Uterus (tissue), 4 donors: Measurements from ENCODE around the gene REV3L. TPM values are rescaled to one million over a fixed set of nuclear protein-coding genes. Genes with fewer than 3 reads are reported as not detected.
A peak's percentile ranks its signal among the peaks of the same experiment; 100 is the strongest.

Source experiments
- DNase-seq, 2 donors: peaks; one replicate each; pipeline ENCODE4 v3.0.0-alpha.2; 2019 to 2020
- H3K27ac ChIP-seq, 2 donors: fragments of 200-600 bp; sonication (generic); 1 replicate in 1 of 2; 2 replicates in 1 of 2; pipeline ENCODE4 v1.5.1; 2016 to 2018
- H3K27me3 ChIP-seq, 2 donors: fragments of 200-600 bp; sonication (generic); one replicate each; pipeline ENCODE4 v1.5.1; 2018 to 2019; ENCODE audit warnings: control low read depth in 1 of 2
- H3K36me3 ChIP-seq, 2 donors: fragments of 200-600 bp; sonication (generic); one replicate each; pipeline ENCODE4 v1.5.1; 2019; ENCODE audit warnings: control low read depth in 1 of 2
- H3K4me1 ChIP-seq, 2 donors: fragments of 200-600 bp; sonication (generic); one replicate each; pipeline ENCODE4 v1.5.1; 2018 to 2019; ENCODE audit warnings: control low read depth in 1 of 2
- H3K4me3 ChIP-seq, 2 donors: fragments of 200-600 bp; sonication (generic); 1 replicate in 1 of 2; 2 replicates in 1 of 2; pipeline ENCODE4 v1.5.1; 2018 to 2019; ENCODE audit warnings: mild to moderate bottlenecking in 1 of 2
- H3K9me3 ChIP-seq, 2 donors: fragments of 200-600 bp; sonication (generic); one replicate each; pipeline ENCODE4 v1.5.1; 2019; ENCODE audit warnings: control low read depth in 1 of 2
- CTCF ChIP-seq, 4 experiments: fragments of 200-600 bp in 2 of 4; fragments of 450-650 bp in 2 of 4; sonication (generic) in 2 of 4; IDR thresholded peaks; one replicate each; pipeline ENCODE4 v1.5.1; 2016 to 2019; ENCODE audit warnings: antibody characterized with exemption in 4 of 4, mild to moderate bottlenecking in 2 of 4, moderate library complexity in 1 of 4
- POLR2A ChIP-seq, 2 donors: fragments of 450-650 bp; IDR thresholded peaks; one replicate each; pipeline ENCODE4 v1.6.1; 2016; ENCODE audit warnings: antibody characterized with exemption in 2 of 2, mild to moderate bottlenecking in 1 of 2, moderate library complexity in 1 of 2
- intact Hi-C: fragments of 100-400 bp; cut with DNase I; formaldehyde crosslinking; loops from one replicate; pipeline ENCODE4 v1.15.1; 2023; ENCODE audit warnings: low total_unique reads
- total RNA-seq, 4 donors: library from RNA; depleted of rRNA in 3 of 4; stranded (reverse); fragments of >200 nt in 3 of 4; gene quantifications; one replicate each; pipeline versions ENCODE4 v1.1.0 to v1.2.4, GENCODE V29; 2014 to 2023
- donor health status: DM: yes; HTN: yes; CAD: no.

REV3L gene
- total RNA-seq, 4 donors from 2014 or later, result 67.9 to 318 (median 127) TPM

- H3K27ac ChIP-seq, result no peak overlapping the region
- intact Hi-C loops, result no loop called here
- no peak overlapping the region for H3K4me3 ChIP-seq
- H3K4me1 ChIP-seq, result no peaks in the 10 kb centered on the region
- no peak for DNase-seq
- TF ChIP-seq CTCF (IDR thresholded peaks at IDR 0.05) (no peak), POLR2A (IDR thresholded peaks at IDR 0.05) (no peak)
- H3K9me3 ChIP-seq, result no peaks in the 10 kb centered on the region
- H3K27me3 ChIP-seq, result no peaks in the 10 kb centered on the region
- no peaks in the 10 kb centered on the region for H3K36me3 ChIP-seq
Observed at GRCh38 chr6:111265842-111266241, 217.2 kb downstream of the REV3L start.

GRCh38 chr6:111263837-111264236 is 219.2 kb downstream of the REV3L start:
- no peaks in the 10 kb centered on the region for H3K27me3 ChIP-seq
- intact Hi-C loops, result no loop called here
- peaks cover 0 to 7% of the 10 kb centered on the region in 2 donors for H3K4me1 ChIP-seq
- no peaks in the 10 kb centered on the region for H3K9me3 ChIP-seq
- H3K27ac ChIP-seq, result no peak overlapping the region
- H3K4me3 ChIP-seq, result no peak overlapping the region
- no peak for DNase-seq
- no peak for TF ChIP-seq CTCF (IDR thresholded peaks at IDR 0.05)
- no peak for TF ChIP-seq POLR2A (IDR thresholded peaks at IDR 0.05)
- no peaks in the 10 kb centered on the region for H3K36me3 ChIP-seq

GRCh38 chr6:111260570-111261298 is 222.3 kb downstream of the REV3L start:
- DNase-seq, result no peak
- TF ChIP-seq CTCF (IDR thresholded peaks at IDR 0.05), result no peak
- no peak for TF ChIP-seq POLR2A (IDR thresholded peaks at IDR 0.05)
- H3K4me3 ChIP-seq, result no peak overlapping the region

GRCh38 chr6:111259089-111259831 is 223.8 kb downstream of the REV3L start:
- Histone ChIP-seq H3K9me3 (no peaks in the 10 kb centered on the region), H3K36me3 (no peaks in the 10 kb centered on the region), H3K4me3 (peak overlapping the region; percentile 57 to 84), H3K27ac (peak overlapping the region; percentile 83 to 84), H3K27me3 (no peaks in the 10 kb centered on the region), H3K4me1 (peaks cover 0 to 7% of the 10 kb centered on the region in 2 donors)
- TF ChIP-seq CTCF (IDR thresholded peaks at IDR 0.05) (peak; percentile 98 to 99 (median 98)), POLR2A (IDR thresholded peaks at IDR 0.05) (peak; percentile 57 to 70)
- intact Hi-C loops, result no loop called here
- DNase-seq, result peak; percentile 99

More at GRCh38 chr6:111260570-111261298, 222.3 kb downstream of the REV3L start:
- Histone ChIP-seq H3K36me3 (no peaks in the 10 kb centered on the region), H3K27ac (no peak overlapping the region), H3K27me3 (no peaks in the 10 kb centered on the region), H3K4me1 (peaks cover 0 to 7% of the 10 kb centered on the region in 2 donors), H3K9me3 (no peaks in the 10 kb centered on the region)
- intact Hi-C loops, result no loop called here

- no peaks in the 10 kb centered on the region for H3K27me3 ChIP-seq
- intact Hi-C loops, result no loop called here
- H3K4me3 ChIP-seq, result peak overlapping the region in 1 of 2 donors; percentile 57
- H3K9me3 ChIP-seq, result no peaks in the 10 kb centered on the region
- peak overlapping the region; percentile 64 to 83 for H3K27ac ChIP-seq
- DNase-seq, result no peak
- peaks cover 0 to 7% of the 10 kb centered on the region in 2 donors for H3K4me1 ChIP-seq
- no peaks in the 10 kb centered on the region for H3K36me3 ChIP-seq
- TF ChIP-seq CTCF (IDR thresholded peaks at IDR 0.05) (no peak), POLR2A (IDR thresholded peaks at IDR 0.05) (no peak)
Observed at GRCh38 chr6:111258615-111259088, 224.4 kb downstream of the REV3L start.
